Mucosa of rectum (tissue), 2 donors: Measurements from ENCODE around the gene PRR14.
"Not testable (repeated sequence)": the region's sequence is repeated elsewhere in the genome, so short reads cannot be mapped to it uniquely, and the experiment has no call there.

Experiments
- H3K27ac ChIP-seq, 2 donors: one replicate each; pipeline ENCODE4 v1.7.0; 2013; ENCODE audit warnings: inconsistent platforms in 2 of 2, low read depth in 2 of 2, low read length in 2 of 2
- H3K27me3 ChIP-seq, 2 donors: one replicate each; pipeline ENCODE4 v1.7.0; 2013; ENCODE audit warnings: low read length in 2 of 2; ENCODE audit not compliant: control insufficient read depth in 2 of 2, insufficient read depth in 2 of 2
- H3K36me3 ChIP-seq, 2 donors: one replicate each; pipeline ENCODE4 v1.7.0; 2013; ENCODE audit warnings: low read length in 2 of 2; ENCODE audit not compliant: control insufficient read depth in 2 of 2, insufficient read depth in 2 of 2
- H3K4me1 ChIP-seq, 2 donors: one replicate each; pipeline ENCODE4 v1.7.0; 2013; ENCODE audit warnings: low read length in 2 of 2, mild to moderate bottlenecking in 1 of 2; ENCODE audit not compliant: control insufficient read depth in 2 of 2, insufficient read depth in 2 of 2
- H3K4me3 ChIP-seq, 2 donors: one replicate each; pipeline ENCODE4 v1.7.0; 2013; ENCODE audit warnings: low read length in 2 of 2
- H3K9ac ChIP-seq, 2 donors: one replicate each; pipeline ENCODE4 v1.7.0; 2013; ENCODE audit warnings: low read length in 2 of 2, low read depth in 1 of 2, mild to moderate bottlenecking in 1 of 2
- H3K9me3 ChIP-seq, 2 donors: one replicate each; pipeline ENCODE4 v1.7.0; 2013; ENCODE audit warnings: low read length in 2 of 2; ENCODE audit not compliant: control insufficient read depth in 2 of 2
- donor health status: healthy.
- donor health status: Normal muscosa, but diverticular disease.

The PRR14 gene

DNA sequence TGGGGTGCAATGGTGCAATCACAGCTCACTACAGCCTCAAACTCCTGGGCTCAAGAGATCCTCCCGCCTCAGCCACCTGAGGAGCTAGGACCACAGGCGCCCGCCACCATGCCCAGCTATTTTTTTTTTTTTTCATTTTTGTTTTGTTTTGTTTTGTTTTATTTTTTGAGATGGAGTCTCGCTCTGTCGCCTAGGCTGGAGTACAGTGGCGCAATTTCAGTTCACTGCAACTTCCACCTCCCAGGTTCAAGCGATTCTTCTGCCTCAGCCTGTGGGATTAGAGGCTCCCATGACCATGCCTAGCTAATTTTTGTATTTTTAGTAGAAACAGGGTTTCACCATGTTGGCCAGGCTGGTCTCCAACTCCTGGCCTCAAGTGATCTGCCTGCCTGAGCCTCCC is 18.3 kb upstream of the PRR14 start:
- not testable (repeated sequence) for H3K27ac ChIP-seq, H3K4me3 ChIP-seq, H3K9ac ChIP-seq, H3K36me3 ChIP-seq, H3K27me3 ChIP-seq, H3K4me1 ChIP-seq, H3K9me3 ChIP-seq

DNA sequence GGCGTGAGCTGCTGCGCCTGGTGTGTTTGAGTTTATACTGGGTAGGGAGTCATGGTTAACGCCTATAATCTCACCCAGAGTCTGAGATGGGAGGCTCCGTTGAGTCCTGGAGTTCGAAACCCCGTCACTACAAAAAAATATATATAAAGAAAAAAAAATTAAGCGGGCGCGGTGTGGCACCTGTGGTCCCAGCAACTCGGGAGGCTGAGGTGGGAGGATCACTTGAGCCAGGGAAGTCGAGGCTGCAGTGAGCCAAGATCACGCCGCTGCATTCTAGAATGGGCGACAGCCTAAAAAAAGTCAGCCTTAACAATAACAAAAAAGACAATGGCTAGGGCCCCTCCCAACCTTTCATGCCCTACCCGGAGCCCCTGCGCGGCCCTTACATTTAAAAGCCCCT is 17.2 kb upstream of the PRR14 start:
- Histone ChIP-seq H3K27ac (peak overlapping the region; percentile 89), H3K4me3 (peak overlapping the region; percentile 86), H3K36me3 (no peaks in the 10 kb centered on the region), H3K9ac (peak overlapping the region; percentile 94 to 95), H3K9me3 (no peaks in the 10 kb centered on the region), H3K27me3 (no peaks in the 10 kb centered on the region), H3K4me1 (peaks cover 5 to 10% of the 10 kb centered on the region in 2 donors)

DNA sequence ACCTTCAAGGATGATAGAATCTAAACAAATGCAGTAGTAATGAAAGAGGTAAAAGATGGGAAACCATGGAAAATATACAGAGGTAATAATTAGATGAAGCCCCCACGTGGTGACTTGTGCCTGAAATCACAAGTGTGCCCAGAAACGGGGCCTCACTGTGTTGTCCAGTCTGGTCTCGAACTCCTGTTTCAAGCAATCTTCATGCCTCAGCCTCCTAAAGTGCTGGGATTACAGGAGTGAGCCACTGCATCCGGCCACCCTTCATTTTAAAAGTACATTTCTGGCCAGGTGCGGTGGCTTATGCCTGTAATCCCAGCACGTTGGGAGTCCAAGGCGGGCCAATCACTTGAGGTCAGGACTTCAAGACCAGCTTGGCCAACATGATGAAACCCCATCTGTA is 14.2 kb upstream of the PRR14 start:
- H3K9me3 ChIP-seq: no peaks in the 10 kb centered on the region
- no peak overlapping the region for H3K27ac ChIP-seq
- H3K9ac ChIP-seq: no peak overlapping the region
- no peaks in the 10 kb centered on the region for H3K36me3 ChIP-seq
- no peaks in the 10 kb centered on the region for H3K27me3 ChIP-seq
- peaks cover 5 to 10% of the 10 kb centered on the region in 2 donors for H3K4me1 ChIP-seq
- no peak overlapping the region for H3K4me3 ChIP-seq

DNA sequence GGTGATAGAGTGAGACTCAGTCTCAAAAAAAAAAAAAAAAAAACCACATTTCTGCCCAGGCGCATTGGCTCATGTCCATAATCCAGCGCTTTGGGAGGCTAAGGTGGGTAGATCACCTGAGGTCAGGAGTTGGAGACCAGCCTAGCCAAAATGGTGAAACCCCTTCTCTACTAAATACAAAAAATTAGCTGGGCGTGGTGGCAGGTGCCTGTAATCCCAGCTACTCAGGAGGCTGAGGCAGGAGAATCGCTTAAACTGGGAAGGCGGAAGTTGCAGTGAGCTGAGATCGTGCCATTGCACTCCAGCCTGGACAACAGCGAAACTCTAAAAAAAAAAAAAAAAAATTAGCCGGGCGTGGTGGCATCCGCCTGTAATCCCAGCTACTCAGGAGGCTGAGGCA is 13.6 kb upstream of the PRR14 start:
- H3K27me3 ChIP-seq, H3K4me3 ChIP-seq, H3K36me3 ChIP-seq, H3K9ac ChIP-seq, H3K4me1 ChIP-seq, H3K27ac ChIP-seq, H3K9me3 ChIP-seq: not testable (repeated sequence)

DNA sequence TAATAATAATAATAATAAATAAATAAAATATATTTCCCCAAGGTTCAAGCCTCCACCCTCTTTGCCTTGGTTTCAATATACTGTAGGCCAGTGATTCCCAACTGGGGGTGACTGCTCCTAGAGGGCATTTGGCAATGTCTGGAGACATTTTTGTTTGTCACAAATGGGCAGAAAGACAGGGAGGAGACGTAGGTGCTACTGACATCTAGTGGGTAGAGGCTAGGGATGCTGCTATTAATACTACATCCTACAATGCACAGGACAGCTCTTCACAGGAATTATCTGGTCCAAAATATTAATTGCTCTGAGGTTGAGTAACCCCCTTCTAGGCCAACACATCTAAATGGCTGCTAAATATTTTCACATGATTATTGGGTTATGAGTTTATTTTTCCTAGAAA is 12.8 kb upstream of the PRR14 start:
- H3K4me1 ChIP-seq: peaks cover 5 to 10% of the 10 kb centered on the region in 2 donors
- H3K36me3 ChIP-seq: no peaks in the 10 kb centered on the region
- no peak overlapping the region for H3K27ac ChIP-seq
- H3K4me3 ChIP-seq: no peak overlapping the region
- no peak overlapping the region for H3K9ac ChIP-seq
- H3K27me3 ChIP-seq: no peaks in the 10 kb centered on the region
- H3K9me3 ChIP-seq: no peaks in the 10 kb centered on the region

DNA sequence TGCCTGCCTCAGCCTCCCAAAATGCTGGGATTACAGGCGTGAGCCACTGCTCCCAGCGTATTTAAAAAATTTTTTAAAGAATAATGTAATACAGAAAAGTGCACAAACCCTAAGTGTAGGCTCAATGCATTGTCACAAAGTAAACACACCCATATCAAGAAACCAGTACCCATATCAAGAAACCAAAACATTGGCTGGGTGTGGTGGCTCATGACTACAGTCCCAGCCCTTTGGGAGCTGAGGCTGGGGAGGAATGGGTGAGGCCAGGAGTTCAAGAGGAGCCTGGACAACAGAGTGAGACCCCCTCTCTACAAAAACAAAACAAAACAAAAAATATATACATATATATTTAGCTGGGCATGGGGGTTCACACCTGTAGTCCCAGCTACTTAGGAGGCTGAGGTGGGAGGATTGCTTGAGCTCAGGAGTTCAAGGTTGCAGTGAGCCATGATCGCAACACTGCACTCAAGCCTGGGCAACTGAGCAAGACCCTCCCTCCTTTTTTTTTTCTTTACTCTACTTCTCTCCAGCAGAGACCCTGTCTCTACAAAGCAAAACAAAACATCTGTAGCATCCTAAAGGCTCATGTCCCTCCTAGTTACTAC is 9.3 kb upstream of the PRR14 start:
- no peaks in the 10 kb centered on the region for H3K4me1 ChIP-seq
- no peaks in the 10 kb centered on the region for H3K36me3 ChIP-seq
- no peaks in the 10 kb centered on the region for H3K9me3 ChIP-seq
- no peaks in the 10 kb centered on the region for H3K27me3 ChIP-seq
- no peak overlapping the region for H3K27ac ChIP-seq
- H3K9ac ChIP-seq: no peak overlapping the region
- no peak overlapping the region for H3K4me3 ChIP-seq

DNA sequence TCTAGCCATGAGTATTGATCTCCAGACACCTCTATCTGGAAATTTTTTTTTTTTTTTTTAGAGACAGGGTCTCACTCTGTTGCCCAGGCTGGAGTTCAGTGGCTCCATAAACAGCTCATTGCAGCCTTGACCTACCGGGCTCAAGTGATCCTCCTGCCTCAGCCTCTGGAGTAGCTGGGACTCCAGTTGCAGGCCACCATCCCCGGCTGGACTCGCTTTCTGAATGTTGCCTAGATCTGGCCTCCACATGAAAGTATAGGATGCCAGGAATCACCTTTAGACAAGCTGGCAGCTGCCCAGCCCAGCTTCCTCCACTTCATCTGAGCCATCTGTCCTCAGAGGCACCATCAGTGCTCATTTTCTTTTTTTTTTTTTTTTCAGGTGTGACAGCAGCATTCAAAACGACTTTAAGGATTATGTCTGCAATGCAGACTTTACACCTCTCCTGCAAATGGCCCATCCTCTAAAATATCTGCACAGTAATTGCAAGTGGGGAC is 6.4 kb upstream of the PRR14 start:
- H3K27ac ChIP-seq: no peak overlapping the region
- no peak overlapping the region for H3K9ac ChIP-seq
- H3K4me3 ChIP-seq: no peak overlapping the region
- no peaks in the 10 kb centered on the region for H3K9me3 ChIP-seq
- no peaks in the 10 kb centered on the region for H3K27me3 ChIP-seq
- no peaks in the 10 kb centered on the region for H3K4me1 ChIP-seq
- no peaks in the 10 kb centered on the region for H3K36me3 ChIP-seq

DNA sequence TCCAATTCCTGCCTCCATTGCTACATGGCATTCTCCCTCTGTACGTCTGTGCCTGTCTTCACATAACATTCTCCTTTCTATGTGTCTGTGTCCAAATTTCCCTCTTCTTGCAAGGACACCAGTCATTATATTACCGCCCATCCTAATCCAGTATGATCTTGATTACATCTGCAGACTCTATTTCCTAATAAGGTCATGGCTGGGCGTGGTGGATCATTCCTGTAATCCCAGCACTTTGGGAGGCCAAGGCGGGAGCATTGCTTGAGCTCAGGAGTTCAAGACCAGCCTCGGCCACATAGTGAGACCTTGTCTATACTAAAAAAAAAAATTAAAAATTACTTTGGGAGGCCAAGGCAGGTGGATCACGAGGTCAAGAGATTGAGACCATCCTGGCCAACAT is 5.0 kb upstream of the PRR14 start:
- H3K9me3 ChIP-seq: no peaks in the 10 kb centered on the region
- H3K27ac ChIP-seq: no peak overlapping the region
- H3K36me3 ChIP-seq: no peaks in the 10 kb centered on the region
- H3K9ac ChIP-seq: no peak overlapping the region
- H3K4me3 ChIP-seq: no peak overlapping the region
- peaks cover 0 to 4% of the 10 kb centered on the region in 2 donors for H3K4me1 ChIP-seq
- H3K27me3 ChIP-seq: no peaks in the 10 kb centered on the region

DNA sequence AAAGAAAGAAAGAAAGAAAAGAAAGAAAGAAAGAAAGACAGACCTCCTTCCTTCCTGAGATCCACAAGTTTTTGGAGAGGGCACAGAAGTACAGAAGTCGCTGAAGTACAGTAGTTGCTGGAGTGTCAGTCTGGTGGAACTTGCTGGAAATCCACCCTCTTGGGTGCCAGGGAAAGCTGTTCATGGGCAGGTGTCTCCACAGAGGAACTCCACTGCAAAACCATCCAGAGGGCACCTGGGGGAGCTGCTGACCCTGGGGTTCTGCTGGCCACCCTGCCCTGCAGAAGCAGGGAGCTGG is 3.5 kb upstream of the PRR14 start:
- Histone ChIP-seq H3K9ac (no peak overlapping the region), H3K4me1 (peaks cover 1 to 6% of the 10 kb centered on the region in 2 donors), H3K9me3 (no peaks in the 10 kb centered on the region), H3K27me3 (no peaks in the 10 kb centered on the region), H3K36me3 (no peaks in the 10 kb centered on the region), H3K4me3 (no peak overlapping the region), H3K27ac (no peak overlapping the region)

DNA sequence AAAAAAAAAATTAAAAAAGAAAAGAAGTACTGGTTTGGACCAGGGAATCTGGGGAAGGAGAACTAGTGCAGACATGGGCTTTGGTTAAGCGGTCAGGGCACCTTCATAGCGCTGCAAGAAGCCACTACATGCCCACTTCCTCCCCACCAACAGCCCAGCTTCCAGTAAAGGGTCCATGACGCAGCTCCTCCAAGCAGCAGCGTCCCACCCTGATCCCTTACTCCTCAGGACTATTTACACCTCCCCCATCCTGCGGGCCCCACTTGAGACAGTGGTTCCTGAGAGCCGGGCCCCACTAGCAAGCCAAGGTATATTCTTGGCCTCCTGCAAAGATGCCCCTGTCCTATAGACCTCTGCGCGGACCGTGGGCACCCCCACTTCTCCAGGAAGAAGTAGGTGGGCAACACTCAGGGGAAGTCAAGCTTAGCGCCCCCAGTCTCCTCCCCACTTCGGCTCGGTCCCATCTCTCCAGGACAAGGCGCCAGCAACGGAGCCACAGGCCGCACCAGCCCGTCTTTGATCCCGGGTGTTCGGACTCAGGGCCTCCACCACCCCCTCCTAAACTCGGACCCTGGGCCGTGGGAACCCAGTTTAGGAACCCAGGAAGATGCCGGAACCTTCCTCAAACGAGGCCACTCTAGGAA is 913 bp upstream of the PRR14 start:
- Histone ChIP-seq H3K9ac (peak overlapping the region; percentile 49 to 66), H3K4me1 (peaks cover 5 to 6% of the 10 kb centered on the region in 2 donors), H3K9me3 (no peaks in the 10 kb centered on the region), H3K27ac (peak overlapping the region; percentile 78 to 92), H3K27me3 (no peaks in the 10 kb centered on the region), H3K36me3 (peaks cover 13 to 19% of the 10 kb centered on the region in 2 donors), H3K4me3 (peak overlapping the region; percentile 84 to 92)
